H1 (cell line): ENCODE measurements around the gene SLC27A2. TPM values are rescaled to one million over a fixed set of nuclear protein-coding genes. Genes with fewer than 3 reads are reported as not detected.

Experiments used
- CTCF ChIA-PET: fragments of 300-600 bp; sonication (Branson Sonifier 250); formaldehyde crosslinking; loops from one replicate; lab custom pipeline; 2021; ENCODE audit not compliant: partially characterized antibody; lab: Charles Lee
- POLR2A ChIA-PET: fragments of 300-600 bp; sonication (Branson Sonifier 250); formaldehyde crosslinking; loops from one replicate; lab custom pipeline; 2021; ENCODE audit warnings: inconsistent platforms; ENCODE audit not compliant: partially characterized antibody; lab: Charles Lee
- DNase-seq, 2 experiments: peaks; one replicate each; pipeline versions ENCODE4 v3.0.0 to v3.0.0-alpha.2; 2010 to 2022; ENCODE audit warnings: low spot score in 2 of 2, low read depth in 1 of 2, mixed read lengths in 1 of 2
- FAIRE-seq: peaks from 2 replicates; lab custom pipeline; 2011; peaks lifted over from hg19 to GRCh38; lab: Jason Lieb, UNC
- H2AFZ ChIP-seq: 2 replicates; pipeline ENCODE4 v1.8.1; 2012; ENCODE audit warnings: low read length, inconsistent platforms
- H2AK5ac ChIP-seq: 2 replicates; pipeline ENCODE4 v1.6.1; 2013; ENCODE audit warnings: low read depth, low read length
- H2BK120ac ChIP-seq: replicated peaks from 2 replicates; pipeline ENCODE3; 2013; ENCODE audit warnings: low read depth, low read length, inconsistent platforms
- H2BK12ac ChIP-seq: 2 replicates; pipeline ENCODE4 v1.6.1; 2013; ENCODE audit warnings: low read depth, low read length
- H2BK15ac ChIP-seq: 2 replicates; pipeline ENCODE4 v1.6.1; 2013; ENCODE audit warnings: low read length
- H2BK20ac ChIP-seq: 2 replicates; pipeline ENCODE4 v1.6.1; 2013; ENCODE audit warnings: low read length
- H2BK5ac ChIP-seq: 2 replicates; pipeline ENCODE4 v1.6.1; 2013; ENCODE audit warnings: low read depth, low read length
- H3K14ac ChIP-seq: 2 replicates; pipeline ENCODE4 v1.6.1; 2013; ENCODE audit warnings: inconsistent platforms; ENCODE audit not compliant: insufficient read length
- H3K18ac ChIP-seq: 2 replicates; pipeline ENCODE4 v1.6.1; 2013; ENCODE audit warnings: low read length; ENCODE audit errors: extremely low read depth
- H3K23ac ChIP-seq: 2 replicates; pipeline ENCODE4 v1.6.1; 2013; ENCODE audit warnings: inconsistent platforms; ENCODE audit not compliant: insufficient read length
- H3K23me2 ChIP-seq: 2 replicates; pipeline ENCODE4 v1.6.1; 2013; ENCODE audit warnings: low read depth, low read length
- H3K27ac ChIP-seq: 2 replicates; pipeline ENCODE4 v1.6.1; 2011; ENCODE audit warnings: low read depth, low read length, inconsistent platforms
- H3K27me3 ChIP-seq, 4 experiments: replicated peaks in 1 of 4; 1 replicate in 1 of 4; 2 replicates in 3 of 4; pipeline versions ENCODE4 v1.6.1 to v1.8.1; 2011 to 2013; ENCODE audit warnings: low read length in 3 of 4, mild to moderate bottlenecking in 3 of 4, inconsistent platforms in 2 of 4, mixed read lengths in 2 of 4, moderate library complexity in 1 of 4; ENCODE audit not compliant: control insufficient read depth in 3 of 4, insufficient read depth in 3 of 4; ENCODE audit errors: extremely low read depth in 1 of 4
- H3K36me3 ChIP-seq, 4 experiments: 2 replicates each; pipeline versions ENCODE4 v1.6.1 to v1.8.1; 2011 to 2013; ENCODE audit warnings: mild to moderate bottlenecking in 4 of 4, low read length in 3 of 4, moderate library complexity in 2 of 4, control low read depth in 1 of 4, inconsistent platforms in 1 of 4; ENCODE audit not compliant: insufficient read depth in 4 of 4, control insufficient read depth in 2 of 4
- H3K4ac ChIP-seq: replicated peaks from 2 replicates; pipeline ENCODE3; 2013; ENCODE audit warnings: low read length, low read depth, mixed read lengths, inconsistent platforms; ENCODE audit not compliant: insufficient read length
- H3K4me1 ChIP-seq, 4 experiments: replicated peaks in 1 of 4; 1 replicate in 1 of 4; 2 replicates in 3 of 4; pipeline versions ENCODE4 v1.6.1 to v1.8.1; 2011 to 2013; ENCODE audit warnings: low read length in 3 of 4, inconsistent platforms in 2 of 4, mixed read lengths in 1 of 4; ENCODE audit not compliant: insufficient read depth in 4 of 4, control insufficient read depth in 3 of 4
- H3K4me2 ChIP-seq, 2 experiments: 2 replicates each; pipeline versions ENCODE4 v1.6.1 to v1.8.1; 2011 to 2013; ENCODE audit warnings: low read depth in 2 of 2, low read length in 2 of 2, control low read depth in 1 of 2, inconsistent platforms in 1 of 2, mild to moderate bottlenecking in 1 of 2; ENCODE audit not compliant: insufficient read depth in 1 of 2
- H3K4me3 ChIP-seq, 4 experiments: fragments of 200-600, 300-600 bp in 1 of 4; sonication (generic), shearing (Covaris generic), sonication (Bioruptor Twin) in 1 of 4; 2 replicates each; pipeline versions ENCODE4 v1.5.1 to v1.8.1; 2011 to 2016; ENCODE audit warnings: low read length in 4 of 4, low read depth in 3 of 4, control low read depth in 2 of 4, inconsistent platforms in 2 of 4, mild to moderate bottlenecking in 2 of 4, mixed read lengths in 1 of 4, moderate library complexity in 1 of 4; ENCODE audit not compliant: insufficient read depth in 2 of 4; ENCODE audit errors: extremely low read depth in 1 of 4
- H3K56ac ChIP-seq: replicated peaks from 2 replicates; pipeline ENCODE3; 2013; ENCODE audit warnings: low read depth, mild to moderate bottlenecking, mixed read lengths, low read length, inconsistent platforms; ENCODE audit not compliant: insufficient read length
- H3K79me1 ChIP-seq: 2 replicates; pipeline ENCODE4 v1.6.1; 2013; ENCODE audit warnings: low read depth, low read length, control low read depth
- H3K79me2 ChIP-seq, 2 experiments: 2 replicates each; pipeline versions ENCODE4 v1.6.1 to v1.8.1; 2012 to 2013; ENCODE audit warnings: low read length in 2 of 2, mild to moderate bottlenecking in 2 of 2, inconsistent platforms in 1 of 2; ENCODE audit not compliant: insufficient read depth in 2 of 2, control insufficient read depth in 1 of 2
- H3K9ac ChIP-seq, 4 experiments: replicated peaks in 1 of 4; 1 replicate in 1 of 4; 2 replicates in 3 of 4; pipeline versions ENCODE4 v1.6.1 to v1.8.1; 2011 to 2013; ENCODE audit warnings: low read depth in 3 of 4, low read length in 3 of 4, control low read depth in 2 of 4, mild to moderate bottlenecking in 2 of 4, moderate library complexity in 2 of 4, inconsistent platforms in 1 of 4; ENCODE audit errors: extremely low read depth in 1 of 4
- H3K9me3 ChIP-seq, 2 experiments: 2 replicates each; pipeline versions ENCODE4 v1.6.1 to v1.8.1; 2012 to 2013; ENCODE audit warnings: mild to moderate bottlenecking in 2 of 2, moderate library complexity in 2 of 2, control low read depth in 1 of 2, inconsistent platforms in 1 of 2, low read depth in 1 of 2, low read length in 1 of 2, mixed read lengths in 1 of 2; ENCODE audit not compliant: insufficient read depth in 2 of 2
- H4K20me1 ChIP-seq, 2 experiments: replicated peaks in 1 of 2; 2 replicates each; pipeline versions ENCODE3 to v1.8.1; 2011 to 2013; ENCODE audit warnings: inconsistent platforms in 2 of 2, low read length in 2 of 2, mild to moderate bottlenecking in 1 of 2; ENCODE audit not compliant: insufficient read depth in 2 of 2, control insufficient read depth in 1 of 2
- H4K5ac ChIP-seq: 2 replicates; pipeline ENCODE4 v1.6.1; 2013; ENCODE audit warnings: low read length, low read depth, mixed read lengths, inconsistent platforms; ENCODE audit not compliant: insufficient read length
- H4K8ac ChIP-seq: 2 replicates; pipeline ENCODE4 v1.8.0; 2013; ENCODE audit warnings: mild to moderate bottlenecking, moderate library complexity, low read length, inconsistent platforms; ENCODE audit not compliant: insufficient read depth; ENCODE audit errors: extremely low read depth
- H4K91ac ChIP-seq: replicated peaks from 2 replicates; pipeline ENCODE3; 2013; ENCODE audit warnings: low read length, mixed read lengths, inconsistent platforms; ENCODE audit not compliant: insufficient read length
- BACH1 ChIP-seq: IDR thresholded peaks from 2 replicates; pipeline ENCODE4 v1.6.1; 2012; ENCODE audit warnings: low read length, improper control_type of control experiment
- BCL11A ChIP-seq, 2 experiments: IDR thresholded peaks; one replicate each; pipeline ENCODE4 v1.6.1; 2011; ENCODE audit warnings: low read depth in 2 of 2, low read length in 2 of 2, mild to moderate bottlenecking in 2 of 2
- CBX5 ChIP-seq: fragments of 300-800, 300-1000 bp; sonication (generic); IDR thresholded peaks from 2 replicates; pipeline ENCODE4 v1.7.1; 2016; ENCODE audit warnings: antibody characterized with exemption, low read length, low read depth
- CBX8 ChIP-seq: fragments of 300-800, 300-1000 bp; sonication (generic); IDR thresholded peaks from 2 replicates; pipeline ENCODE4 v1.7.1; 2016; ENCODE audit warnings: low read depth, low read length, borderline replicate concordance
- CEBPB ChIP-seq: IDR thresholded peaks from 2 replicates; pipeline ENCODE4 v1.6.1; 2012; ENCODE audit warnings: low read depth, low read length
- JUN ChIP-seq: IDR thresholded peaks from 2 replicates; pipeline ENCODE4 v1.6.1; 2011; ENCODE audit warnings: low read depth, mild to moderate bottlenecking, improper control_type of control experiment, low read length
- KDM1A ChIP-seq: fragments of 200-600, 300-600 bp; sonication (generic); IDR thresholded peaks from 2 replicates; pipeline ENCODE4 v1.7.1; 2016; ENCODE audit warnings: mild to moderate bottlenecking, low read length, borderline replicate concordance
- NANOG ChIP-seq: IDR thresholded peaks from 2 replicates; pipeline ENCODE4 v1.6.1; 2011; ENCODE audit warnings: low read length, low read depth, mild to moderate bottlenecking, inconsistent platforms; ENCODE audit not compliant: insufficient read depth, poor library complexity, severe bottlenecking
- PHF8 ChIP-seq: fragments of 200-600 bp; sonication (generic); conservative IDR thresholded peaks from 2 replicates; pipeline ENCODE4 v1.7.1; 2012; ENCODE audit warnings: low read depth, mild to moderate bottlenecking, inconsistent platforms, low read length, moderate library complexity
- POLR2AphosphoS5 ChIP-seq: IDR thresholded peaks from 2 replicates; pipeline ENCODE4 v1.6.1; 2011; ENCODE audit warnings: low read depth, low read length
- RBBP5 ChIP-seq: IDR thresholded peaks from 2 replicates; pipeline ENCODE4 v1.7.1; 2012; ENCODE audit warnings: low read depth, mild to moderate bottlenecking, inconsistent platforms, low read length, moderate library complexity, borderline replicate concordance
- RNF2 ChIP-seq: fragments of 200-900, 300-1000 bp; sonication (generic); IDR thresholded peaks from 2 replicates; pipeline ENCODE4 v1.7.1; 2016; ENCODE audit warnings: borderline replicate concordance, low read depth, mild to moderate bottlenecking, antibody characterized with exemption, low read length; ENCODE audit not compliant: poor library complexity, severe bottlenecking; ENCODE audit errors: missing control alignments
- SP1 ChIP-seq: IDR thresholded peaks from 2 replicates; pipeline ENCODE4 v1.6.1; 2011; ENCODE audit warnings: low read depth, low read length
- WGBS, 2 experiments: shearing (Covaris generic) in 1 of 2; methylation state at CpG; one replicate each; pipeline versions ENCODE4 v1.1.6 to v1.1.7; 2013 to 2015; ENCODE audit warnings: low lambda C conversion rate in 2 of 2, mixed read lengths in 2 of 2, inconsistent platforms in 1 of 2, low coverage in 1 of 2, missing lambda C conversion rate in 1 of 2; ENCODE audit not compliant: insufficient replicate concordance in 2 of 2, insufficient coverage in 1 of 2, insufficient read length in 1 of 2; ENCODE audit errors: extremely low coverage in 1 of 2, missing lambda C conversion rate in 1 of 2; 5-methylcytosine and 5-hydroxymethylcytosine counted together
- polyA plus RNA-seq, 7 experiments: library from polyadenylated mRNA; depleted of rRNA in 3 of 7; stranded (reverse) in 5 of 7; unstranded in 2 of 7; fragments of >200 nt in 5 of 7; fragments of 200-250 nt in 2 of 7; gene quantifications; 1 replicate in 5 of 7; 2 replicates in 1 of 7; 4 replicates in 1 of 7; pipeline versions ENCODE4 v1.2.1 to v1.2.3, GENCODE V29; 2011 to 2013; ENCODE audit warnings: missing spikeins in 2 of 7, mixed read lengths in 2 of 7
- total RNA-seq: library from RNA; stranded (reverse); fragmentation: NEBNext Ultra II Directional; extraction: Animal tissue kit (Norgen Biotek cat#: 25700); gene quantifications from 2 replicates; pipeline ENCODE4 v1.2.1, GENCODE V29; 2021

The SLC27A2 gene
- total and polyA plus RNA-seq, 2 of the 8 experiments (the other 6 are each of a cell fraction or from before 2014, with no cell fraction given) = 5.6 to 5.8 TPM

- no peak overlapping the region for H3K4me2 ChIP-seq
- H3K23ac ChIP-seq = no peak overlapping the region
- no peak overlapping the region for H2BK20ac ChIP-seq
- no peak overlapping the region for H2AK5ac ChIP-seq
- H3K23me2 ChIP-seq = no peaks in the 10 kb centered on the region; the same call in 1 of the 2 replicates
- H2BK5ac ChIP-seq = no peak overlapping the region
- no peak overlapping the region for H3K18ac ChIP-seq
- 91% methylated on average over 4 of the region's 4 CpGs; no CpG with 5 or more reads in 1 of the 2 experiments for WGBS, 2 experiments
- no peak overlapping the region for H4K5ac ChIP-seq
- no peak overlapping the region for H3K4ac ChIP-seq
- H4K8ac ChIP-seq = no peak overlapping the region
- no peak overlapping the region for H3K9ac ChIP-seq
- H2BK12ac ChIP-seq = no peak overlapping the region
- no peaks in the 10 kb centered on the region for H4K20me1 ChIP-seq
- peaks cover 0 to 2% (median 0%) of the 10 kb centered on the region in 4 experiments; a peak in 1 of 8 replicates for H3K36me3 ChIP-seq
- POLR2A ChIA-PET = interaction anchor here (1.2 kb wide), 1 partner anchor 75 kb away, joined by 3 read pairs; no protein-coding TSS in a partner anchor
- H3K9me3 ChIP-seq = no peaks in the 10 kb centered on the region
- no peaks in the 10 kb centered on the region for H3K27me3 ChIP-seq
- H4K91ac ChIP-seq = no peak overlapping the region
- FAIRE-seq = no peak
- H3K4me3 ChIP-seq = no peak overlapping the region
- CTCF ChIA-PET = interaction anchor here (0.5 to 3.0 kb wide), 5 partner anchors 16 to 128 kb away, joined by 3 to 10 read pairs (median 3); no protein-coding TSS in a partner anchor
- no peaks in the 10 kb centered on the region for H3K4me1 ChIP-seq
- H3K79me1 ChIP-seq = no peaks in the 10 kb centered on the region
- H3K79me2 ChIP-seq = no peaks in the 10 kb centered on the region
- no peak overlapping the region for H3K14ac ChIP-seq
- no peak overlapping the region for H3K56ac ChIP-seq
- no peak for DNase-seq
- no peak overlapping the region for H3K27ac ChIP-seq
- H2AFZ ChIP-seq = no peak overlapping the region
- no peak overlapping the region for H2BK120ac ChIP-seq
- no peak overlapping the region for H2BK15ac ChIP-seq
- no peak for TF ChIP-seq NANOG
- TF ChIP-seq PHF8 = no peak
- no peak for TF ChIP-seq JUN
- no peak for TF ChIP-seq RNF2
- TF ChIP-seq CBX5 = no peak
- no peak for TF ChIP-seq RBBP5
- TF ChIP-seq SP1 = no peak
- TF ChIP-seq BACH1 = no peak
- no peak for TF ChIP-seq CEBPB
- TF ChIP-seq CBX8 = no peak
- TF ChIP-seq KDM1A = no peak
- no peak for TF ChIP-seq BCL11A (IDR thresholded peaks at IDR 0.05; ENCODE audit: low read depth in 2 of 2, low read length in 2 of 2)
- no peak for TF ChIP-seq POLR2AphosphoS5
- TF ChIP-seq, all 59 proteins: peak for 0
Measured at GRCh38 chr15:50278496-50278895, 96.5 kb downstream of the SLC27A2 start.
